Urothelium cell line (cell line): Measurements from ENCODE around the gene RNLS.
A peak's percentile ranks its signal among the peaks of the same experiment; 100 is the strongest.

ENCODE experiments used
- DNase-seq: peaks from one replicate; pipeline ENCODE4 v3.0.0; 2011; ENCODE audit warnings: low spot score, mixed read lengths
- FAIRE-seq: peaks from 2 replicates; lab custom pipeline; 2011; peaks lifted over from hg19 to GRCh38; lab: Jason Lieb, UNC

The RNLS gene

DNA sequence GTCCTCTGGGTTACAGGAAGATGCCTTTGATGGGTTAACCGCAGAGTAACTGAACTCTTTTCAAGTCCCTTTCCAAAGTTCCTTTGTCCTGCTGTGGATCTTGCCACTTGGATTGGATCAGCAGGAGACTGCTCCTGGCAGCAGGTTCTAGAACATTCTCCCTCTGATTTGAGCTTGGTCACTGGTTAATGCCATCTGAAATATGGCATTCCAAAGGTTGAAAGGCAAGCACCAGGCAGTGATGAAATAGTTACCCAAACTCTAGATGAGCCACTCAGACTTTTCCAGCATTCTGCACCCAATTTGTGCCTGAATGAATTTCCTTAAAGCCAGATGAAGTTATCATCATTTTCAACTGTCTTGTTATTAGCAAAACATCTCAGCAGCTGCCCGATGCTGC lies 343.9 kb downstream of the RNLS start:
- FAIRE-seq (no peak), DNase-seq (no peak)

DNA sequence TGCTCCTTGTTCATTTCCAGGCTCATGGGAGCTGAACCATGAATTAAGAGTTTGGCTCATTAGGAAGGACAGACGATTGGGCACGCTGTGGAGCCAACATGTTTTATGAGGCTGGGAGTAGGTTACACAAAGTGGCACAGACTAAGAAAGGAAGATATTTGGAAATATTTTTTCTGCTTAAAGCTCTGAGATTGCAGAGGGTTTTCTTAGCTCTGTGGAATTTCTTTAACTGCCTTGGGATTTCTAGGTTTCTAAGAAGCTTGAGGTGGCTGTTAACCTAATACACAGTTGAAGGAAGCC lies 344.6 kb downstream of the RNLS start:
- no peak for FAIRE-seq
- DNase-seq: no peak

DNA sequence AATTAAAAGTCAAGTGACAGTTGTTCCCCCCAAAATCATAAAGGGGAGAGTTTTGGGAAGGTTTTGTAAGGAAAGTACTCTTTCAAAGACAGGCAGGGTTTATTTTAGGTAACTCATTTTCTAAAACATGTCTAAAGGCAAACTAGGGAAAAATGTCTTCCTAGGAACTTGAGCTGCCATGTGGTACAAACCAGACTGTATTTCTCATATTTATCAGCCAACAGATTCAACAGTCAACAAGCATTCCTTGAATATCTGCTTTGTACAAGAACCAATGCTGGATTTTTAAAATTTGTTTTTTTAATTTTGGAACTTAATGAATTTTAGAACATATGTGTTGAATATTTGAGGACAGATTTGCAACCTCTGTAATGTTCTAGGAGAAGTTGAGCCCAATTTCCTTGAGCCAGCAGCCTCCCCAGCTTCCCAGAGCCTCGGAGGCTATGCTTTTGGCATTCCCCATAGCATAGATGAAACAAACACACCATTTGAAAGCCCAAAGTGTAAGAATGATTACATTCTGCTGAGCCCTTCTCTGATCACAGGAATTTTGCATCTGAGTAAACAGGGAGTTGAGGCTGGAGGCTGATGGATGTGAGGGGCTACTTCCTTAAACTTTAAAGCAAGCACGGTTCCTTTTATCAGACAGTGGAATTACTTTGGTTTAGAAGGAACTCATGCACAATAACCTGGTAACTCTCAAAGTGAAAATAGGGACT lies 345.1 kb downstream of the RNLS start:
- FAIRE-seq (no peak), DNase-seq (no peak)

DNA sequence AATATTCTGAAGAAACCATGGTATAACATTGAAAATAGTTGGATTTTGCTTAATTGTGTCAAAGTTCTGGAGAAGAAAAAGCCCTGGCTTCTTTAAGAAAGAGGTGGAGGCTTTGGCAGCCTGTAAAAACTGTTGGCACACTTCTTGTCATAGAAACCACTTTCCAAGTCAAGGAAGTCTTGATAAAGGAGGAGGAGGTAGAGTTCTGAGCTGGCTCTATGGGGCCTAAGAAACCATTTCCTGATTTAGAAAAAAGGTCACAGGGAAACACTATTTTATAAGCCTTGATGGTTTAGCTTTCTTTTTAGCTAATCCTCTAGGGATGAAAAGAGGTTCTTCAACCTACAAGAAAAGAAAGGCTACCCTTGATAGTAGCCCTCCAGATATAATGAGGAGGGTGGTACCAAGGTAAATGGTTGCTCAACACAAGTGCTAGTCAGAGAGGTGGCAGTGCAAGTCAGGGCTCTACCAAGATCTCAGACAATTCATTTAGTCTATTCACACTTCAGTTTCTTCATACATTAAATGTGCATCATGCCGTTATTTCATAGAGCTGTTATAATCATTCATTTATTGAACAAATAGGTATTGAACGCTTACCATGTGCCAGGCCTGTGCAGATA lies 346.9 kb downstream of the RNLS start:
- FAIRE-seq (no peak), DNase-seq (no peak)

DNA sequence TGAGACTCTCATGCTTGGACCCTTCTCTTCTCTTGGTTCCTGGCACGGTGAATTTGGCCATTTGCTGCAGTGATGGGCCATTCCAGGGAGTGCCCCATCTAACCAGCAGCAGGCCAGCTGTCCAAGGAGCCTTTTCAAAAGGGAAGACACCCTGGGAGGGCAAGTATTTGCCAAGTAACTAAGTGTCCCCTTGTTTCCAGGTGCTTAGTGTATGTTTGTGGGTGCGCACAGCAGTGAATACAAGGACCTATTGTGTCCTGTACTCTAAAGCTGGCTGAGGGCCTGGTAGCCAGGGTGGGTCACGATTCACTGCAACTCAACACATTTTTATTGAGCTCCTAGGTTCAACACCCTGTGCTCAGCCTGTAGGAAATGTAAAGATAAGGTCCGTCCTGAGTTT lies 348.8 kb downstream of the RNLS start:
- DNase-seq: no peak
- no peak for FAIRE-seq

DNA sequence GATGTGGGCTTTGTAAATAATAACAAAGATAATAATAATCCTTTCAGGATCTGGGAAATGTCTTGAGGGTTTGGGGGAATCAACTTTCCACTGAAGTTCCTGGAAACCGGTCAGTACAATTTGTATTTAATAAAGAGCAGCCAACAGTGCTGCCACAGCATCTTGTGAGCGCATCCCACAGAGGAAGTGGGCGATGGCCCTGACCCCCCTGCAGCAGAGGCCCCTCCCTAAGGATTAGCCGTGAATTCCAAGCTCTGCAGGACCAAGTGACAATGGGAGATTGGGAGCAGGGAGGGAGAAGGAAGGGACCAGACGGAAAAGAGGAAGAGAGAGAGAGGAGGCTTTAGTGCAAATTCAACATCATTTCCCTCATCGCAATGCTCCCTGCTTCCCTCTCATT lies 349.2 kb downstream of the RNLS start:
- FAIRE-seq (no peak), DNase-seq (no peak)

DNA sequence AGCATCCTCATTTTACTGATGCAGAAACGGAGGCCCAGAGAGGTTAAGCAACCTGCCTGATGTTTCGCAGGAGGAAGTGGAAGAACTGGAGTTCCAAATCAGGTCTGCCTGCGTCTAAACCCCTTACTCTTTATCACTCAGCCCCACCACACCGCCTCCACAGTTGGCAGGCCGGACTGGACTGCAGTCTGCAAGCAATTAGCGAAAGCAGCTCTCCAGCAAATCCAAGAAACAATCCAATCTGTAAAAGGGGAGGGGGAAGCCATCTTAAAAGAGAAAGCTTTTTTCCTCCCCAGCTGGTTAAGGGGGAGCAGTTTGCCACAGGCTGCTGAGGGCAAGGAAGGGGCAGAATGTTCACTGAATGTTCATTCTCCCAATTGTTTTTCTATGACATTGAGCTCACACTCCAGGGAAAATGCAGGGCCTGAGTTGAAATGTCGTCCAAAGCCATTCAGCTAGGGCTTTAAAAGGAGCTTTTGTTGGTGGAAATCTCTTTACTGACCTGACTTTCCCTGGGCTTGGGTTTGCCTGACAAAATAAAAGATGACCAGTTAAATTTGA lies 350.1 kb downstream of the RNLS start:
- DNase-seq (no peak), FAIRE-seq (no peak)

DNA sequence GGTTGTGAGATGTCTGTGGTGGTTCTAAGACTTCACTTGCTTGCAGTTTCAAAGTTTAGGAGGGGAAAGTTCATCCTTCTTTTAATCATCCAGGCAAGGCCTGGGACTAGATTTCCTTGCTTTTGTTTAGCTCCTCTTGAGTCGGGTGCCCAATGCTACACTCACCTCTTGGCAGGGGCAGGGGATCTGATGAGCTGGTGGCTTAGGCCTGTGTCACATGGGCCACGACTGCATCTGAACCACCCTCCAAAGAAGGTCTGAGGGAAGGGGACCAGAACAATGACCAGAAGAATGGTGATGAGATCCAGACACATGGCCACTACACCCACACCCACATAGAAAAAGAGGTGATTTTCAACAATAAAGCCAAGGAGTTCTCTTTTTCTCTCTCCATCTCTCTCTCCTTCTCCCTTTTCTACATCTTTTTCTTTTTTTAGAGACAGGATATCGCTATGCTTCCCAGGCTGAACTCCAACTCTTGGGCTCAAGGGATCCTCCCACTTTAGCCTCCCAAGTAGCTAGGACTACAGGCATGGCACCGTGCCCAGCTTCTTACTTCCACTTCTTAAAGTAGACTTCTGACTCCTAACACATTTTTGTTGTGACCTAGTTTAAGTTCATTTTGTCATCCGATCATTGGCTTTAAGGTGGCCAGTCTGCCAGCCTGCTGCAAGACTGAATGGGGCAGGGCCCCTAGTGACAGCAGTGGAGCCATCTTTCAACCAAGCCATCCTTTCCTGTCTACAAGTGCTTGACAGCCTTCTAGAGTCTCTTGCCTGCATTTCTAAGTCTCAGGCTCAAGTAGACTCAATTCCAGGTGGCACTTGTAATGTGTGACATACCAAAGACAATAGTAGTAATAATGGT lies 350.9 kb downstream of the RNLS start:
- DNase-seq: no peak

DNA sequence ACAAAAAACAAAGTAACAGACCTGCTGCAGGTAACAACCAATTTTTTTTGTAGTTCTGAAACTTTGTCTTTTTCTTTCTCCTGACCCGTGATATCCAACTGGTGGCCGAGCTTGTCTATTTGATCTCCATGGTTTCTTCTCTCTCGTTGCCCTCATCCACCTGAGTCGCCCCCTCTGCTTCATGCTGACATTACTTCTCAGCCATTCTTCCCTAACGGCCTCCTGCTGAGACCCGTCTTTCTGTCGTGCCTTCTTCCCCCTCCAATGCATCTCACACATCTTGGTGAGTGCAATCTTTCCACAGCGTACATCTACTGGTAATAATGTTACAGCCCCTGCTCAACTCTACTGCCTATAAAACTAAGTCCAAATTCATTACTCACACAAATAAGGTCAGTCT lies 352.9 kb downstream of the RNLS start:
- no peak for FAIRE-seq
- DNase-seq: no peak

More for the DNA sequence above, 350.9 kb downstream of the RNLS start:
- no peak for FAIRE-seq

DNA sequence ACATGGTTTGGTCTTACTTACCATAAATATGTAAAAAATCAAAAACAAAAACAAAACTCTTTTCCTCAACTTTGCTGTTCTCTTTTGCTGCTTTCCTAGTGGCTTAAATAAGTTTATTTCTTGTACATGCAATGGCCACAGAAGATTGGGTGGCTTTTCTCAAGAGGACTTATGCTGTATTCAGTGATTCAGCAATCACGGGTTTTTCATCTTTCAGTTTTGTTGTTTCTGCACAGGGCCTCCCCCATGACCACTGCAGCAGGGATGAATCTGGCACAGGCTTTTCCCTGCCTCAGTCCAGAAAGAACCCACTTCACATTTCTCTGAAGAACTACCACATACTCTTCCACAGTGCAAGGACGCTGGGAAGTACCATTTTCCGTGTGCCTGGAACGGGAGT lies 355.0 kb downstream of the RNLS start:
- DNase-seq: no peak
- FAIRE-seq: no peak

DNA sequence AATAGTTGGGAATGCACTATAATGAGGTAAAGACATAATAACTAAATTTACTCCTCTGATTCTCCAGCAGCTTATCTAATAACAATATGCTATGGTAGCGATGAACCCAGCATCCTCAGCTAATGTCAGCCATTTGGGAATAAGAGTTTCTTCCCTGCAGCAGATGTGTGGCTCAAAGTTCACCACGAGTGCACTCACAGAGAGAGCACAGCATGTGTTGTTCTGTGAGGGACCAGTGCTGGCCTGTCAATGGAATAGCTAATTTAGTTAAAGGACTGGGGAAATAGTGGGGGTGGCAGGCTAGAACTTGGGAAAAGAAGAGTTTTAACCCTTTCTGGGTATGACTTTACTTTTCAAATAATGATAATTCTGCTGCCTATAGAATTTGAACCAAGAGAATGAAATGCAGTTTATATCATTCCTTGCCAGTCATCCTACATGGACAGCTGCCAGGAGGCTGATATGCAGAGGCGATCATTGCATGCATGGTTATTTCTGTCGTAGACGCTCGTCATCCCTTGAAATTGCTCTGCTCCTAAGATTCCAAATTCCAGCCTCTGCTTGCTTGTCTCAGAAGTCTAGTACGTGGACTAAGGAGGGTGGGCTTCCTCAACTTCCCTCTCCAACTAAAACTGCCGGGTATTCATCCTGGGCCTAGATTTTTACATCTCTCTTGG lies 355.6 kb downstream of the RNLS start:
- FAIRE-seq: no peak
- DNase-seq: peak; percentile 11

DNA sequence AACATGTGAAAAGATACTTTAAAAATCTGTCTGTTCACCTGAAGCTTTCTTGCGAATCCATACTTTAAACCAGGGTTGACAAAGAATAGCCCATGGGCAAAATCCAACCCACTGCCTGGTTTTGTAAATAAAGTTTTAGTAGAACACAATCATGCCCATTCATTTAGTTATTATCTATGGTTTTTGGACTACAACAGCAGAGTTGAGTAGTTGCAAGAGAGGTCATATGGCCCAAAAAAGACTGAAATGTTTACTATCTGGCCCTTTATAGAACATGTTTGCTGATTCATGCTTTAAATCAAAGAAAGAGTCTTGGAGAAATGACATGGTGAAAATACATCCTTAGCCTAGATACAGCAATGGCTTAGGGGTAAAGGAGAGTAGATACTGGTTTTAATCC lies 356.2 kb downstream of the RNLS start:
- DNase-seq: no peak
- no peak for FAIRE-seq

DNA sequence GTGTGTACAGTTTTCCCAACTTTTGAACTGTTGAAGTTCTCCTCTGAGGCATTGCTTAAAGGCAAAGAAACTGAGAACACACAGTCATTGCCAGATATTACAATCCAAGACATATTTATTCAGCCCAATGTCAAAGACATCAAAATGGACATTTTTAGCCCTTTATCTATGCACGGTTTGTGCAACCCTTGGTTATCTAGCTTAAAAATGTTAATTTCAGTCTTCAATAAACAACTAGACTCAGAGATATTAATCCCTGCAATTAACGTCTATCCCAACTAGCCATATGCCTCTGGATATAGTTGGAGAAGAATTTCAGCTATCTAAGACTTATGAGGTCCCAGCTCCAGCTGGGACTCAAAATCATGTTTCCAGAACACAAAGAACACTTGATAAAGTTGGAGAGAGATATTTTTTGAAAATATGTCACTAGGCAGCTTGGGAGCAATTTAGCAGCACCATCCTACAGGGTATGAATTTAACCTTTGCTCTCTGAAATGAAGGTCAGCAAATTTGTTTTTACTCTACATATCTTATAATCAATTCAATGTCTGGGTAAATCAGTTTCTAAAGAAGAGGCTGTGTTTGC lies 357.0 kb downstream of the RNLS start:
- DNase-seq: no peak
- FAIRE-seq: no peak
